ENCODE data around the gene SETBP1.

Gene SETBP1

DNA sequence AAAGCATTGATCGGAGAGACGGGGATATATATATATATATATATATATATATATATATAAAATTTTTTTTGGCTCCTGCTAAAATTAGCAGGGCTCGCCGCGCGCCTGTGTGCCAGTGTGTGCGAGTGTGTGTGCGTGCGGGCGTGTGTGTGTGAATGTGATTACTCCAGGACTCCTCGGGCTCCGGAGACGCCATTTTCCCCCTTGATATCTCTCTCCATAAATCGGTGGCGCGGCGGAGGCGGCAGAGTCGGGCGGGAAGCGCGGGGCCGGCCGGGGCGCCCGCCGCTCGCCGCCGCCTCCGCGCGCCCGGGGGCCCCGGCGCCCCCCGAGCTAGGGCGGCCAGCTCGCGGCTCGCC is 795 bp upstream of the SETBP1 start:
- DNase-seq = peak; percentile 19

- no peak for DNase-seq
Measured at GRCh38 chr18:44681076-44681970, 635 bp downstream of the SETBP1 start.

DNA sequence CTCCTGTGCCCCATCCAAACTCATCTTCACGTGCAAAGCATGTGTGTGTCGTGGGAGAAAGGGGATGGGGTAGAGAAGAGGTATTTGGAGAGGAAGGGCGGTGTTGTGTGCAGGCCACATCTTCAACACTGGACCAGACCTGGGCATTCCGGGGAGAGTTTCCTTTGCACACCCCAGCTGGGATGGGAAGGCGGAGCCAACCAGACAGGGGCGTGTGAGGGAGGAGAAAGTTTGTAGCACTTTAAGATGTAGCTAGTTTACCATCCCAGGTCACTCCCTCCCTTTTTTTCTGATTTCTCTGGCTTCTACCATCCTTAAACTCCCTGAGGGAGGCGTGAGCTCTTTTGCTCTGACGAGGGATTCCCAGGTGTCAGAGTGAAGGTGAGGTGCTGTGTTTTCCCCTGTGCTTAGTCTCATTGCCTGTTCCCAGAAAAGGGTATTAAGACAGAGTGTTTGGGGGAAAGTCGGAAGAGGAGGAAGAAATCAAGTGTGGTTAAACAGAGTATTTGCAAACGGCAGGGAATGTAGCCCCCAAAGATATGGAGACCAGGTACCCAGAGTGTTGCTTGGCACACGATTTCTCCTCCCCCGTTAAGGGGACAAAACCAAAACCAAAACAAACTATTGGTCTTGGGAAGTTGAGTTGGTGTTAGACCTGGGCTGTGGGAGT is 1.6 kb downstream of the SETBP1 start:
- DNase-seq = no peak

DNA sequence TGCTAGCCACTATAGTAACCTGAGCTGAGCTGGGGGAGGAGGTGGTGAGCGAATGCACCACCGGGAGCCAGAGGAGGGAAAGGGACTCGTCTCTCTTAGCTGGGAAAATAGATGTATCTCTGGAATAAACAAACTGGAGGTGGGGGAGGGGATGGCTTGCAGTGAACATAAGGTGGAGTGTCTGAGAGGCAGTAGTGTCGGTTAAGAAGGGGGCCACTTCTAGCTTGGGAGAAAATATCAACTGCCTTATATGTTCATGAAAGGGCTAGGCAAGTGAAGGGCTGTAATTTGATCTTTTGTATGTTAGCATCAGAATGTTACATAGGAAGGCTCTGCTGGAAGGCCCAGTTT is 2.2 kb downstream of the SETBP1 start:
- no peak for DNase-seq

DNA sequence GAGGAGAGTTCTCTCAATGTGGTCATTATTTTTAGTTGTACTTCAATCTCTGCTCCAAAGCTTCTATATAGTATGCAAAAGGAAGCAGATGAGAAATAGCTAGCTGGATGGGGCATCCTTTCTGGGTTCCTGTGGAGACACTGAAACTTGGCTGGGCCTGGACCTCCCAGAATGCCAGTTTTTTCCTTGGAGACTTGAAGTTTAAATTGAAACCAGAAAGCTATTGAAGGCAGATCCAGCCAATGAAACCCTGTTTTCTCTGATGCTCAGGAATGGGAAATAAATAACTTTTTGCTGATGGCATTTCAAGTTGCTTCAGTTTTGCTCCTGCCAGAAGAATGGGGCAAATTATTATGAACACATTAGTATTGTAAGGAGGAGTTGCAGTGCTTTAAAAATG is 2.9 kb downstream of the SETBP1 start:
- no peak for DNase-seq

- DNase-seq = no peak
Measured at GRCh38 chr18:44685296-44685695, 4.6 kb downstream of the SETBP1 start.

DNA sequence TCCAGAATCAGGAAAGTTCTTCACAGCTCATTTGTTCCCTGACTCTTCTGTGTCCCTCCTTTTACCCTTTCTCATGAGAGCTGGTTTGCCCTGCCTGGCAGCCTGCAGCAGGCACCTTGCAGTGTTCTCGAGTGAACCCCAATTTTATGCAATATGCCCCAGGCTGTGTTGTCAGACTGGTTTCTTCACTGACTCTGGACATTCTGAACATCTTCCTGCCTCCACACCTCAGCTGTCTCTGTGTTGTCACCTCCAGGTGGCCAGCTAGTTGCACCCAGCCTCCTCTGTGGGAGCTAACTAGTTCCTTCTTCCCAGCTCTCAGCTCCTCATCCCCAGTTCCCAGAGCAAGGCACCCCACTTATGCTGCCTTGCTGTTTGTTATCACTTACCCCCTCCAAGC is 5.5 kb downstream of the SETBP1 start:
- DNase-seq = no peak

GRCh38 chr18:44687421-44687820 is 6.7 kb downstream of the SETBP1 start:
- DNase-seq = no peak

DNA sequence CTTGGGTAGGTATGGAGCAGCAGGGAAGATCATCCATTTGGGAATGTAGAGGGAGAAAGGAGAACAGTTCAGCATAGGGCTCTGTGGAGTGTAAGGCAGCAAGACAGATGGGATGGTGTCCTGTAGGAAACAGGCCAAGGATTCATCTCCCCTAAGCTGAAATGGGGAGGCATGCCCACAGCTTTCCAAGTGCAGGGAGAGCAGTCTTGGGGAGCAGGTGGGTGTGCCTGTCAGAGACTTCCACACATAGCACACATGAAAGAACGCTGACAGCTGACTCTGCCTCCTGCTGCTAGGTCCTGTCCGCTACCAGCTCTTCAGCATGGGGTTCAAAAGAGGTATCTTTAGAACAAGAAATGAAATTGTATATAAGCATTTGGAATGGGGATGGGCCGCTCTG is 9.0 kb downstream of the SETBP1 start:
- DNase-seq = no peak

- DNase-seq = no peak
Measured at GRCh38 chr18:44691148-44691925, 10.6 kb downstream of the SETBP1 start.

- DNase-seq = no peak
Measured at GRCh38 chr18:44693030-44693784, 12.5 kb downstream of the SETBP1 start.

DNA sequence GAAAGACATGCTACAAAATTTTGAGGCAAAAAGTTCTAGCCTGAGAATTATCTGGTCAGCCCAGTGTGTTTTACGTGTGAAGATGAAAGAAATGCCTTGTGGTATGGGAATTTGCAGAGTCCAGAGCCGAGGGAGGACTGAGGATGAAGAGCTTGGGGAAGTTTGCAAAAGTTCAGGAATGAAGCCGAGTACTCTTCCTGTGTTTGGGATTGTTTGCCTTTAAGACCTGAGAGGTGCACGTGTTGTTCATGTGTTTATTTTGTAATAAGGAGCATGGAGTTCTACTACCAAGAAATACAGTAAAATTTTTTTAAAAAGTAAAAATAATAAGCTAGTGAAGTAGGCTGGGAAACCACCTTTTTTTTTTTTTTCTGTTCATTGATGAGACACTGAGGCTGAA is 14.8 kb downstream of the SETBP1 start:
- no peak for DNase-seq

GRCh38 chr18:44696892-44697291 is 16.2 kb downstream of the SETBP1 start:
- no peak for DNase-seq

- no peak for DNase-seq
Measured at GRCh38 chr18:44697315-44697714, 16.6 kb downstream of the SETBP1 start.

DNA sequence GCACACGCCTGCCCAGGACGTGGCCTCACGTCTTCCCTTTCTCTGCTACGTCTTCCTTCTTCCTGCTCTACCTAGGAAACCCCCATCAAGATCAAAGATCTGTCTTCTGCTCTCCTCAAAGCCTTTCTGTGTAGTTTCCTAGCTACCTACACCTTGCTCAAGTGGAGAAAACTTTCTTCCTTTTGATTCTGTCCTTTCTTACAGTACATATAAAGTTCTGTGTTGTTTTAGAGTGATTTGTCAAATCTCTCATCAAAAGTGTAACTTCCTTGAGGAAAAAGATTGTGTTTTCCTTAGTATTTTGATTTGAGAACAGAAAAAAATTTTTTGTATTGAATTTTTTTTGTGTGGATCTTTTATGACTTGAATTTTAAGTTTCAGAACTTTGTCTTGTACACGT is 17.8 kb downstream of the SETBP1 start:
- DNase-seq = no peak

GRCh38 chr18:44699572-44700261 is 19.0 kb downstream of the SETBP1 start:
- no peak for DNase-seq

GRCh38 chr18:44700652-44701051 is 20.0 kb downstream of the SETBP1 start:
- no peak for DNase-seq

DNA sequence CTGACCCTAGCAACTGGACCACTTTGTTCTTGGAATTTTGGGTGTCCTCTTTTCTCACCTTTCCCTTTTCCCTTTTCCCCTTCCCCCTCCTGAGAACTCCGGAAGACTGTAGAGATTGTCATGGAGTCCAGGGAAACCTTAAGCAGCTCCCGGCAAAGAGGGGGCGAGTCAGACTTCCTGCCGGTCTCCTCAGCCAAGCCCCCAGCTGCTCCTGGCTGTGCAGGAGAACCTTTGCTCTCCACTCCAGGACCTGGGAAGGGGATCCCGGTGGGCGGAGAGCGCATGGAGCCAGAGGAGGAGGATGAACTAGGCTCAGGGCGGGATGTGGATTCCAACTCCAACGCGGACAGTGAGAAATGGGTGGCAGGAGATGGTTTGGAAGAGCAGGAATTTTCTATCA is 20.5 kb downstream of the SETBP1 start:
- no peak for DNase-seq

- DNase-seq = no peak
Measured at GRCh38 chr18:44702594-44702993, 21.9 kb downstream of the SETBP1 start.

- no peak for DNase-seq
Measured at GRCh38 chr18:44704135-44704789, 23.6 kb downstream of the SETBP1 start.

DNA sequence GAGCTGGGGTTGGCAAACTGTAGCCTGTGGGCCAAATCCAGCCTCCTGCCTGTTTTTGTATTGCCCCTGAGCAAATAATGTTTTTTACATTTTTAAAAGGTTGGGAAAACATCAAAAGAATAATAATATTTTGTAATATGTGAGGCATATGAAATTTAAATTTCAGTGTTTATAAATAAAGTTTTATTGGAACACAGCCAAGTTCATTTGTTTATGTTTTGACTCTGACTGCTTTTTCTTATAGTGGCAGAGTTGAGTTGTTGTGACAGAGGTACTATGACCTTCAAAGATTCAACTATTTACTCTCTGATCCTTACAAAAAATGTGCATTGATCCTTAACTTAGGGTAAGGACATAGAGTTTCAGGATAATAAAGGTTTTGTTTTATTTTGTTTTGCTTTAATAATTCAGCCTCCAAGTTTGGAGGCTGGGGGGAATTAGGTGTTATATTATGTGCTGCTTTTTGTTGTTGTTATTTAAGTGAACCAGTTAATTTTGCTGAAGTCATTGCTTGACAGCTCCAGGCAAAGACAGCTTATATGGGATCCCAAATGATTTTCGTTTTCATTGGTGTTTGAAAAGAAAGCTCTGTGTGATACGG is 24.5 kb downstream of the SETBP1 start:
- DNase-seq = no peak
